ENCODE results near the gene LECT2. TPM values are rescaled to one million over a fixed set of nuclear protein-coding genes. Genes with fewer than 3 reads are reported as not detected.

The LECT2 gene
- total RNA-seq, 2 donors from 2014 or later = not detected

- Histone ChIP-seq H3K9me3 (no peaks in the 10 kb centered on the region), H3K4me1 (replicated peaks) (no peaks in the 10 kb centered on the region), H3K36me3 (no peaks in the 10 kb centered on the region), H3K27ac (no peak overlapping the region), H3K4me3 (no peak overlapping the region), H3K27me3 (replicated peaks; ENCODE audit: insufficient read depth) (no peaks in the 10 kb centered on the region)
- intact Hi-C loops (cut with DNase I) = no loop called here
- DNase-seq (ENCODE audit: low spot score) = no peak
- WGBS = 76% methylated on average over 8 of the region's 8 CpGs
- no peak for TF ChIP-seq CTCF (IDR thresholded peaks at IDR 0.05)
- TF ChIP-seq POLR2AphosphoS5 (IDR thresholded peaks at IDR 0.05) = no peak
- no peak for TF ChIP-seq POLR2A (IDR thresholded peaks at IDR 0.05)
These were observed 38.0 kb downstream of the LECT2 start for GRCh38 chr5:135916638-135917263.

DNA sequence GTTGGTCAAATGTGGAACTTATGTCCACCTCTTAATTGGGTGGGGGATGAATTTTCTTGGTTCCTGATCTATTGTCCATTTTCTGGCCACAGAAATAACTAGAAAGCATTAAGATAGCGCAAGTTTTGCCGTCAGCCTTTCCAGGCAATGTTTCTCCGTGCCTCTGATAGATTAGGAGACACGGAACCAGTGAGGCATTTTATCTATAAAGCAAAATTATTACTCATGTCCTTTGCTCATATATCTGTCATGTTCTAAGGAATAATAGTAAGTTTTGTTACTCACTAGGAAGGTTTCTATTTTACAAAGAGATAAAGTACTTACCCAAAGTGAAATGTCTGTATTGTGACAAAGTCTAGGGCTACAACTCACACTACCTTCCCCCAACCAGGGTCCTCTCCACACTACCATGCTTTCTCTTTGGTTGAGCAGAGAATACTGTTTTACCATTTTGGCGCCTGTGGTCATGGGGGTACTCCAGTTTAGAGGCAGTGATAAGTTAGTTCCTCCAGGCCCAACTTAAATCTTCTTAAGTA lies 39.2 kb downstream of the LECT2 start:
- H3K27me3 ChIP-seq (replicated peaks; ENCODE audit: insufficient read depth) = peaks cover 4% of the 10 kb centered on the region
- no peak overlapping the region for H3K27ac ChIP-seq
- no peak for DNase-seq (ENCODE audit: low spot score)
- no peaks in the 10 kb centered on the region for H3K4me1 ChIP-seq (replicated peaks)
- intact Hi-C loops (cut with DNase I) = no loop called here
- no peak overlapping the region for H3K4me3 ChIP-seq
- 95% methylated on average over 5 of the region's 5 CpGs for WGBS
- no peaks in the 10 kb centered on the region for H3K9me3 ChIP-seq
- no peaks in the 10 kb centered on the region for H3K36me3 ChIP-seq
- TF ChIP-seq POLR2A (IDR thresholded peaks at IDR 0.05) (no peak), CTCF (IDR thresholded peaks at IDR 0.05) (no peak), POLR2AphosphoS5 (IDR thresholded peaks at IDR 0.05) (no peak)

GRCh38 chr5:135913713-135914626 lies 40.8 kb downstream of the LECT2 start:
- H3K27ac ChIP-seq = no peak overlapping the region
- DNase-seq (ENCODE audit: low spot score) = no peak
- no peak for TF ChIP-seq CTCF (IDR thresholded peaks at IDR 0.05)
- TF ChIP-seq POLR2A (IDR thresholded peaks at IDR 0.05) = no peak
- no peak for TF ChIP-seq POLR2AphosphoS5 (IDR thresholded peaks at IDR 0.05)
- WGBS = 77% methylated on average over 4 of the region's 4 CpGs
- no peak overlapping the region for H3K4me3 ChIP-seq
- no peaks in the 10 kb centered on the region for H3K36me3 ChIP-seq
- no peaks in the 10 kb centered on the region for H3K9me3 ChIP-seq
- H3K4me1 ChIP-seq (replicated peaks) = no peaks in the 10 kb centered on the region
- intact Hi-C loops (cut with DNase I) = no loop called here
- peaks cover 4% of the 10 kb centered on the region for H3K27me3 ChIP-seq (replicated peaks; ENCODE audit: insufficient read depth)

GRCh38 chr5:135905144-135905543 lies 49.6 kb downstream of the LECT2 start:
- no peaks in the 10 kb centered on the region for H3K4me1 ChIP-seq (replicated peaks)
- TF ChIP-seq CTCF (IDR thresholded peaks at IDR 0.05) = no peak
- no peak for TF ChIP-seq POLR2AphosphoS5 (IDR thresholded peaks at IDR 0.05)
- TF ChIP-seq POLR2A (IDR thresholded peaks at IDR 0.05) = no peak
- no peak overlapping the region for H3K4me3 ChIP-seq
- DNase-seq (ENCODE audit: low spot score) = no peak
- H3K9me3 ChIP-seq = no peaks in the 10 kb centered on the region
- H3K36me3 ChIP-seq = no peaks in the 10 kb centered on the region
- H3K27ac ChIP-seq = no peak overlapping the region
- no peaks in the 10 kb centered on the region for H3K27me3 ChIP-seq (replicated peaks; ENCODE audit: insufficient read depth)
- intact Hi-C loops (cut with DNase I) = no loop called here
- 78% methylated on average over 1 of the region's 1 CpG for WGBS
